HEK293T (cell line): ENCODE measurements around the gene SNAPC4.

ENCODE experiments used
- ARNT ChIP-seq: fragments of 450-650 bp; IDR thresholded peaks from 2 replicates; pipeline ENCODE4 v1.6.1; 2017; ENCODE audit warnings: mild to moderate bottlenecking
- SP1 ChIP-seq: fragments of 450-650 bp; IDR thresholded peaks from 2 replicates; pipeline ENCODE4 v1.6.1; 2017

GRCh38 chr9:136401173-136401922, 1.4 kb upstream of the SNAPC4 start:
- no peak for TF ChIP-seq ARNT
- no peak for TF ChIP-seq SP1
